ENCODE data around the gene RCBTB1.

The RCBTB1 gene

DNA sequence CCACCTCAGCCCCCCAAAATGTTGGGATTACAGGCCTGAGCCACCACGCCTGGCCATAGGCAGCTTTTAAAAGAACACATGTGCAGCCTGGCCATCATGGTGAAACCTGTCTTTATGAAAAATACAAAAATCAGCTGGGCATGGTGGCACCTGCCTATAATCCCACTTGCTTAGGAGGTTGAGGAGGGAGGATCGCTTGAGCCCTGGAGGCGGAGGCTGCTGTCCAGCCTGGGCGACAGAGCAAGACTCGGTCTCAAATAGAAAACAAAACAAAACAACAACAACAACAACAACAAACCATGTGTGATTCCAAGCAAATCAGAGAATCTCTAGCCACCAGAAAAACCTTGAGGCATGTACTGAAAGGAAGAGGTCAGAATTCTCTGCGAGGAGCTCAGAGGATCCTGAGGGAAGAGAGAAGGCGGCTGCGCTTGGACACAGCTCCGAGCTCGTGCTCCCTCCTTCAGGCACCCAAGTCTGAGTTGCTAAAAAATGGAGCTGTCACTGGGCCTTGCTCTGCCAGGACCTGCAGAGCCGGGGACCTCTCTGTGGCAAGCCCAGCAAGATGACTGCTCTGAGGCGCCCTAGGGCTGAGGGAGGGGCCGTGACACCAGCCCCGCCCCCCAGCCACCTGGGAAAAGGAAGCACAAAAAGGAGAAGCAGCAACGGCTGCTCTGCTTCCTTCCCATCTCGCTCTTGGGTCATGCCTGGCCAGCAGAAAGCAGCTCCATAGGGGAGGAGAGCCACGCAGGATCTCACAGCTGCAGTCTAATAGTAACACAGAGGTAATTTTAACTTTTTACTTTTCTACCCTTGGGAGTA is 42.7 kb upstream of the RCBTB1 start, which contains the start of gene ARL11:
TSS of gene ARL11 (plus strand) at position 677 of the 822 bp plus-strand sequence. CDS start 1,941 bp downstream, outside the sequence.
- no peak within 1 kb of the TSS for H3K4me3 ChIP-seq (ENCODE audit: low read length)
- TF ChIP-seq, protein P1, sequence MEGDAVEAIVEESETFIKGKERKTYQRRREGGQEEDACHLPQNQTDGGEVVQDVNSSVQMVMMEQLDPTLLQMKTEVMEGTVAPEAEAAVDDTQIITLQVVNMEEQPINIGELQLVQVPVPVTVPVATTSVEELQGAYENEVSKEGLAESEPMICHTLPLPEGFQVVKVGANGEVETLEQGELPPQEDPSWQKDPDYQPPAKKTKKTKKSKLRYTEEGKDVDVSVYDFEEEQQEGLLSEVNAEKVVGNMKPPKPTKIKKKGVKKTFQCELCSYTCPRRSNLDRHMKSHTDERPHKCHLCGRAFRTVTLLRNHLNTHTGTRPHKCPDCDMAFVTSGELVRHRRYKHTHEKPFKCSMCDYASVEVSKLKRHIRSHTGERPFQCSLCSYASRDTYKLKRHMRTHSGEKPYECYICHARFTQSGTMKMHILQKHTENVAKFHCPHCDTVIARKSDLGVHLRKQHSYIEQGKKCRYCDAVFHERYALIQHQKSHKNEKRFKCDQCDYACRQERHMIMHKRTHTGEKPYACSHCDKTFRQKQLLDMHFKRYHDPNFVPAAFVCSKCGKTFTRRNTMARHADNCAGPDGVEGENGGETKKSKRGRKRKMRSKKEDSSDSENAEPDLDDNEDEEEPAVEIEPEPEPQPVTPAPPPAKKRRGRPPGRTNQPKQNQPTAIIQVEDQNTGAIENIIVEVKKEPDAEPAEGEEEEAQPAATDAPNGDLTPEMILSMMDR (conservative IDR thresholded peaks at IDR 0.05; ENCODE audit: low read length) = no peak
- no peak for DNase-seq (ENCODE audit: low read depth)

DNA sequence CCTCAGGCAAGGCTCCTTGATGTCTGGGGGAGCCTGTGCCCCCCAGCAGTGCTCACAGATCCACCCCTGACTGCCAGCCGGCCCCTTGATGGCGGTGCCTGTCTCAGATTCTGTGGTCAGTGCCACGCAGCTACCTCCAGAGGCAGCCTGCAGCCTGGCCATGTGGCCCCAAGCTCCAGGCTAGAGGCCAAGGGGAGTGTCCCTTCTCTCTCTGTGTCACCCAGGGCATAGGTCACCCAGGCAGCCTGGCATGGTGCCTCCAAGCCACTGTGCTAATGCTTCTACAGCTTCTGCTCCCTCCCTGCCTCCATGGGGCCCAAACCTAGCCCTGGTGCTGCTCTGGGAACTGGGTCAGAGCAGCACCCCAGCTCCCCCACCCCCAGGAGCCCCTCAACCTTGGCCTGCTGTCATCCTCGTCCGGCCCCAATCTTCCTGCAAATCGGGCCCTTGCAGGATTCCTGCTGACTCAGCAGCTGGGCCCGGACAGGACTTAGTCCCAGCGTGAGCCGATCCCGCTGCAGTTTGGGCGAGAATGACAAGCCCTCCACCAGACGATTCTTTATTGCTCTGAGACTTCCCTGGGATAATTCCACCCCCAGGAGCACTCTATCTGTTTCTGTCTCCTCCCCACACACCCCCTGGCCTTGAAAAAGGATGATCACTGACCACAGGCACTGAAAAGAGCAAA is 40.2 kb upstream of the RCBTB1 start:
- DNase-seq (ENCODE audit: low read depth) = no peak
- H3K4me3 ChIP-seq (ENCODE audit: low read length) = no peak overlapping the region
- TF ChIP-seq, protein P1 (conservative IDR thresholded peaks at IDR 0.05; ENCODE audit: low read length) = no peak

DNA sequence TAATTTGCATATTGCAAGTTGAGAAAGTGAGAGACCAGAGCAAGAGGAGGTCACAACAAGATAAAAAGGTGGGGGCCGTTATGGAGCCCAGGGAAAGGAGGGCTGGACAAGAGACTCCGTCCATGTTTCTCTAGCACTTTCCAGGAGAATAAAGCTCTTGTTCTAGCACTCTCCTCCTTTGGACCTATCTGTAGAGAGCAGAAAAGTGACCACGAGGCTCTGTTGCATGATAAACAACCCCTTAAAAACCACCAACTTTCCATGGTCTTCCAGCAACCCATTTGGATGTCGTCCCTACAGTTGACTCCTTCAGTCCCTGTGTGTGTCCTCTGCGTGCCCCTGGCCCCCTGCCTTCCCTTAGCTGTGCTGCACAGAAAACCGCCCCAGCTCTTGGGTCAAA is 38.9 kb upstream of the RCBTB1 start:
- TF ChIP-seq, protein P1 (conservative IDR thresholded peaks at IDR 0.05; ENCODE audit: low read length) = no peak
- no peak overlapping the region for H3K4me3 ChIP-seq (ENCODE audit: low read length)
- no peak for DNase-seq (ENCODE audit: low read depth)

DNA sequence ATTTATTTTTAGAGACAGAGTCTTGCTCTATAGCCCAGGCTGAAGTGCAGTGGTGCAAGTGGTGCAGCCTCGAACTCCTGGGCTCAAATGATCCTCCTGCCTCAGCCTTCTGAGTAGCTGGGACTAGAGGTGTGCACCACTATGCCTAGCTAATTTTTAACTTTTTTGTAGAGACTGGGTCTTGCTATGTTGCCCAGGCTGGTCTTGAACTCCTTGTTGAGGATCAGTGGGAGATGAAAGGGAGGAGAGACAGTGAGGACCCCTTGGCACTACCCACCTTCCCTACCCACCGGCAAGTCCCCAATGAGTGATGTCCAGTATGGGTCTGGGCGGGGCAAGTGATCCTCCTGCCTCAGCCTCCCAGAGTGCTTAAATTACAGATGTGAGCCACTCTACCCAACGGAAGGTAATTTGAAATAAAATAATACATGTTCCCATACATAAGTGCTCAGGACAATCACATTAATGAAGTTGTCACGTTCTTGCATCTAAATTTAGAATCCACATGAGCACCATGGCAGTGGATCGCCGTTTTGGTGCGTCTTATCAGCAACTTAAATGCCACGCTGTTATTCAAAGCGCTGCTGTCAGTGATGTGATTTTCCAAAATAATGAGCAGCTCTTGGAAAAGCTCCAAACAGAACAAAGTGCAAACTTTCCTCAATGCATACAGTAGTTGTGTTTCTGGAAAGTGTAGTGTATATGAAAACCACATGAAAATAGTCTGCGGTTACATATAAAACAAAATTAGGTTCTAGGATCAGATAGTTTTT is 37.0 kb upstream of the RCBTB1 start:
- TF ChIP-seq, protein P1 (conservative IDR thresholded peaks at IDR 0.05; ENCODE audit: low read length) = no peak
- no peak overlapping the region for H3K4me3 ChIP-seq (ENCODE audit: low read length)

DNA sequence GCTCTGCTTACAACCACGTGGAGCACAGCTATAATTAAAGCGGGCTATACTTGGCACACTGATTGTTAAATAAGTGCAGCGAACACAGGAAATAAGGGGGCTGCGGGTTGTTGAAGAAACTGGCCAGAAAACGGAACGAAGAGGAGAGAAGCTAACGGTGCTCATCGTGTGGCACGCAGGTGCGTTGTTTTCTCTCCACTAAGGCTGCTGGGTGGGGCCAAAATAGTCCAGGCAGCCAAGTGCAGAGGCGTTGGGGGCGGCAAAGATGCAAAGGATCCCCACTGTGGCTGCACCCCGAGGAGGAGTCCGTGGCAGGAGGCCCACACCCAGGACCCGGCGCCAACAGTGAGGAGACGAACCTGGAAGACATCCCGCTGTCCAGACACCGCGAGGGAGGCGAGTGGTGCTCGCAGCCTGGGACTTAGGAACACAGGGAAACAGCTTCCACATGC is 34.8 kb upstream of the RCBTB1 start:
- H3K4me3 ChIP-seq (ENCODE audit: low read length) = no peak overlapping the region
- TF ChIP-seq, protein P1 (conservative IDR thresholded peaks at IDR 0.05; ENCODE audit: low read length) = no peak
- DNase-seq (ENCODE audit: low read depth) = no peak

More for the DNA sequence above, 37.0 kb upstream of the RCBTB1 start:
- no peak for DNase-seq (ENCODE audit: low read depth)

DNA sequence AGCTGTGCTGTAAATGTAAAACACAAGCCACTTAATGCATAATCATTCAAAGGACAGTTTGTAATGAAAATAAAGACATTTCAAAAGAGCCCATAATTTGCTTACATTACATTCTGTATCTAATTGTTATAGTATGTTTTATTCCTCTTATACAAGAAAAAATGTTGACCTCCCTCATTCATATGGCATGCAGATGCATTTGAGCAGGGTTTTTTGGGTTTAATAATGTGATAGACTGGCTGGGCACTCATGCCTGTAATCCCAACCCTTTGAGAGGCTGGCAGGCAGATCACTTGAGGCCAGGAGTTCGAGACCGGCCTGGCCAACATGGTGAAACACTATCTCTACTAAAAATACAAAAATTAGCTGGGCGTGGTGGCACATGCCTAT is 31.3 kb upstream of the RCBTB1 start:
- TF ChIP-seq, protein P1 (conservative IDR thresholded peaks at IDR 0.05; ENCODE audit: low read length) = no peak
- peak; percentile 25 for DNase-seq (ENCODE audit: low read depth)
- H3K4me3 ChIP-seq (ENCODE audit: low read length) = no peak overlapping the region

Measured in AG10803 (cell line).